H54 (cell line): Measurements from ENCODE around the gene MRAP.
"Not testable (repeated sequence)": the region's sequence is repeated elsewhere in the genome, so short reads cannot be mapped to it uniquely, and the experiment has no call there.

Source experiments
- DNase-seq: peaks from one replicate; pipeline ENCODE4 v3.0.0; 2011; ENCODE audit warnings: low spot score, mixed read lengths; ENCODE audit not compliant: insufficient read length
- FAIRE-seq: peaks from 3 replicates; lab custom pipeline; 2011; peaks lifted over from hg19 to GRCh38; lab: Jason Lieb, UNC
- POLR2A ChIP-seq: IDR thresholded peaks from 2 replicates; pipeline ENCODE4 v1.6.1; 2011; ENCODE audit warnings: low read depth, mild to moderate bottlenecking, low read length

MRAP gene

DNA sequence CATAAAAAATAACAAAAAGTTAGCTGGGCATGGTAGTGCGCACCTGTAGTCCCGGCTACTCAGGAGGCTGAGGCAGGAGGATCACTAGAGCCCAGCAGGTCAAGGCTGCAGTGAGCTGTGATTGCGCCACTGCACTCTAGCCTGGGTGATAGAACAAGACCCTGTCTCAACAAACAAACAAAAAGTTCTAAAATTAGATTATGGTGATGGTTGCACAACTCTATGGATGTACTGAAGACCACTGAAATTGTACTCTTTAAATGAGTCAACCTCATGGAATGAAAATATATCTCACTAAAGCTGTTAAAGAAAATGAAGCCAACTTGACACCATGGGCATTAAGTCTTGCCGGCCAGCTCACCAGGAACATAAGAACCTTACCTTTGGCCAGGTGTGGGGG is 9.1 kb downstream of the MRAP start:
- no peak for FAIRE-seq
- TF ChIP-seq POLR2A: no peak

DNA sequence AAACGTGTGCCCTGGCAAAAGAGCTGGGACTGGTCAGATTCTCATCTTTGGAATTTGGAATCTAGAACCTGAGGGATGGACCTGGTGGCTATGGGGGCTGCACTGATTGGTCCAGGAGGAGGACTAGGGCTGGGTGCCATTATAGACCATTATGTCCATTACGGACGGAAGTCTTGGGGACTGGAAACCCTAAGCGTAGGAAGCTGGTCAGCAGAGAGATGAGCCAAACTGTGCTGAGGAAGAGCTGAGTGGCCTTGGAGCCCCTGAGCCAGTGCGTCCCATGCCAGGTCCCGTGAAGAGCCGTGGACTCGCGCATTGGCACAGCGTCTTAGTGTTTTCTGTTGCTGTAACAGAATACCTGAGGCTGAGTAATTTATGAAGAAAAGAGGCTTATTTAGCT is 10.0 kb downstream of the MRAP start:
- TF ChIP-seq POLR2A: no peak
- DNase-seq (no peak), FAIRE-seq (no peak)

More for the DNA sequence above, 9.1 kb downstream of the MRAP start:
- no peak for DNase-seq

DNA sequence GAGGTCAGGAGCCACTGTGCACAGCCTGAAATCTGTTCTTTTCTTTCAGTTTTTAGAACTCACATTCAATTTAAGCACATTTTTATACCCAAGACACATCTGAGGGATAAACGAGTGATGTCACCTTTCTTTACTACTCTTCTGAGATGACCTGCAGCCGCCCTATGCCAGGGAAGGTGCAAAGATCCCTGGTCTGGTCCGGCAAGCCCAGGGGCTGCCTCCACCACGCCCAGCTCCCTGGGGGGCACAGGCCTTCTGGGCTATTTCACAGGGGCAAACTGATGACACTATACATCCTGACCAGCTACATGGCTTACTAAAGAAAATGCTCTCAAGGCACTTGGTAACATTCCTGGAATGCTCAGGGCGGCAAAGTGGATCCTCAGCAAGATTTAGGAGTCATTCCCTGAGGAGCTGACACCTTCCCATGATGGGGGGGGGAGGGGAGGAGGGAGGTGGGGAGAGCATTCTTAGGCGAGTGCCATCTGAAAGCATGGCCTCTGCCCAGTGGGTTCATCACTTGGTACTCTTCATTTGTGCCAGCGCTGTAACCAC is 11.3 kb downstream of the MRAP start:
- TF ChIP-seq POLR2A: no peak
- DNase-seq (no peak), FAIRE-seq (no peak)

DNA sequence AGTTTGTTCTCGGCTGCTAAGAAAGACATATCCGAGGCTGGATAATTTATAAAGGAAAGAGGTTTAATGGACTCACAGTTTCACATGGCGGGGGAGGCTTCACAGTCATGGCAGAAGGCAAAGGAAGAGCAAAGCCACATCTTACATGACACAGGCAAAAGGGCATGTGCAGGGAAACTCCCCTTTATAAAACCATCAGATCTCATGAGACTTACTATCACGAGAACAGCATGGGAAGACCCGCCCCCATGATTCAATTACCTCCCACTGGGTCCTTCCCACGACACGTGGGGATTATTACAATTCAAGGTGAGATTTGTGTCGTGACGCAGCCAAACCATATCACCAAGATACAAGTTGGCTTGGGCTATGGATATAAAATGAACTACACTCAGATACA is 12.3 kb downstream of the MRAP start:
- FAIRE-seq, DNase-seq: not testable (repeated sequence)

DNA sequence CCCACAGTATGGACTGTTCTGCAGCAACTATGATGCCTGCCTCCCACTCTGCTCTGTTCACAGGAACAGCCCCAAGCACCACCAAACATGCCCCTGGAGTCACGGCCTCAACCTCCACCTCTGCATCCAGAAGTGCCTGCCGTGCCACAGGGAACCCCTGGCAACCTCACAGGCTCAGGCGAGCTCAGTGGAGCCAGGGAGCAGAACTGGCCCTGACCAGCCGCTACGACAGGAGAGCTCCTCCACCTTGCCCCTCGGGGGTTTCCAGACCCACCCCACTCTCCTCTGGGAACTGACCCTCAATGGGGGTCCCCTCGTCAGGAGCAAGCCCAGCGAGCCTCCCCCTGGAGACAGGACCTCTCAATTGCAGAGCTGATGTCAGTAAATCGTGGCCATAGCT is 13.0 kb downstream of the MRAP start:
- TF ChIP-seq POLR2A: no peak
- FAIRE-seq: no peak
- no peak for DNase-seq

DNA sequence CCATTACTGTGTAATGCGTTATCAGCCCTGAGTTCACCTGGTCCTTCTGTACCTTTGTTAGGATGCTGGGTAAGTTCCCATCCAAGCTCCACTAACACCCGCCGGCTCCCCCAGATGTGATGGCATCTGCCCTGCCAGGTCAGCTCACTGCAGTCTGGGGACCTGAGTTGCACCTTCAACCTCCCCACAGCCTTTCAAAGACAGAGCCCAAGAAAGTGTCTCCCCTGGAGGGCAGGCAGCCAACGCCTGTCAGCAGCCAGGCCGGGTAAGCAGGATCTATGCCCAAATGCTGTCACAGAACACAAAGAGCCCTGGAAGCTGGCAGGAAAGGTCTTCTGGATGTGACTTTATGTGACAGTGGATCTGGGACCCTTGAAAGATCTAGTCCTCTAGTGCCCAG is 13.7 kb downstream of the MRAP start:
- no peak for DNase-seq
- FAIRE-seq: no peak
- TF ChIP-seq POLR2A: no peak

DNA sequence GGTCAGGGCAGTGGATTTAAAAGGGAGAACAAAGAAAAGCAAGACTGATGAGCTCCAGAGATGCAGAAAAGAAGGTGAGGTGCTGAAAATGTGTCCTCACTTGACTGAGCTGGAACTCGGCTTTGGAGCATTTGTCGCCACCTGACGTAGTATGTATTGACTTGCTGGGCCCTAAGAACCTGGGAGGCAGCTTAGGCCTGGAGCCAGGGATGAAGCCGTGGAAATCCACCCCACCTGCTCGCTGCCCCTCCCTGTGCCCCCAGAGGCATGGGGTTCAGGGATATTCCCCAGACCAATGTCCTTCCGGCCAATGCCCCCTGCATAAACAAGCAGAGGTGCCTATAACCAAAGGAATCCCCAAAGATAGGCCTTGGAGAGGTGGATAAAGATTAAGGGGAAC is 14.3 kb downstream of the MRAP start:
- no peak for TF ChIP-seq POLR2A
- FAIRE-seq (no peak), DNase-seq (no peak)

DNA sequence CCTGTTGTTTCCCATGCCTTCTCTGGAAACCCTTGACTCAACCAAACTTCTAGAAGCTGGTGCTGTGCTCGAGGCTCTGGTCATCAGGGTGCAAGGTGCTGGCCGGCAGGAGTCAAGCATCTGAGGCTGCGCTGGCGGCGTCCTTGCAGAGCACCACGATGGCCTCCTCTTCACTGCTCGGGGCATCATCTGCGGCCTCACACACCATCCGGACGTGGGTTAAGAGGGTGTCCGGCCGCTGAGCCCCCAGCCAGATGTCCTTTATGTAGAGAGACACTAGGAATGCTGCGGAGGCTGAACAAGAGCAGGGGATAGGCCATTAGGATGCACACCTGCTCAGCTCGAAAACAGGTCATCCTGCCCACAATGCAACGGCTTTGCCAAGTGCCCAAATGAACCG is 16.2 kb downstream of the MRAP start:
- DNase-seq (no peak), FAIRE-seq (no peak)
- TF ChIP-seq POLR2A: no peak

DNA sequence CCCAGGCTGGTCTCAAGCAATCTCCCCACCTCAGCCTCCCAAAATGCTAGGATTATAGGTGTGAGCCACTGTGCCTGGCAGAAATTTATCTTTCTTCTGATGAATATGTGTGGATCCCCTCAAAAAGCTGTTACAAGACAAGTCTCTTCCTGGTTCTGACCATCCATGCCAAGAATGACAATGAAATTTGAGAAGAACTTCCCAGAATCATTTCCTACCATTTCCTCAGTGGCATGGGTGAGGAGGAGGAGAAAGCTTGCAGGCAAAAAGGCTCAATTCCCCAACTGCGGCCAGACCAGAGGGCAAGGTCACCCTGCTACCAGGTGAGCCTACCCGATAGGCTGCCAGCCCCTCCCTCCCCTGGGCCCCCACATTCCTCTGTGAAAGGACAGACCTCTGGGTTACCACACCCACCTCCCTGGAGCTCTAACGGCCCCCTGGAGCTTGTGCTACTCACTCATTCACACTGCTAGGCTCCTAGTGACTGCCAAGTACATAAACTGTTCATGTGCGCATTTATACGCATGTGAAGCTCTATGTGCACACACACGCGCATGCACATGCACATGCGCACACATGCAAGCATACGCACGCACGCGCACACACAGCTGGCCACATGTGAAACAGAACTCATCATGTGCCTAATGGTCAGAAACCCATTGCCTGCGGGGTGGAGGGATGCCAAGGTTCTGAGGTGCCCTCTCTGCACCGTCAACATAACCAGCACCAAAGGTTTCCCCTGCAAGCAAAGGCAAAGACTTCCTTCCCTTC is 17.0 kb downstream of the MRAP start:
- DNase-seq (no peak), FAIRE-seq (no peak)
- TF ChIP-seq POLR2A: no peak

DNA sequence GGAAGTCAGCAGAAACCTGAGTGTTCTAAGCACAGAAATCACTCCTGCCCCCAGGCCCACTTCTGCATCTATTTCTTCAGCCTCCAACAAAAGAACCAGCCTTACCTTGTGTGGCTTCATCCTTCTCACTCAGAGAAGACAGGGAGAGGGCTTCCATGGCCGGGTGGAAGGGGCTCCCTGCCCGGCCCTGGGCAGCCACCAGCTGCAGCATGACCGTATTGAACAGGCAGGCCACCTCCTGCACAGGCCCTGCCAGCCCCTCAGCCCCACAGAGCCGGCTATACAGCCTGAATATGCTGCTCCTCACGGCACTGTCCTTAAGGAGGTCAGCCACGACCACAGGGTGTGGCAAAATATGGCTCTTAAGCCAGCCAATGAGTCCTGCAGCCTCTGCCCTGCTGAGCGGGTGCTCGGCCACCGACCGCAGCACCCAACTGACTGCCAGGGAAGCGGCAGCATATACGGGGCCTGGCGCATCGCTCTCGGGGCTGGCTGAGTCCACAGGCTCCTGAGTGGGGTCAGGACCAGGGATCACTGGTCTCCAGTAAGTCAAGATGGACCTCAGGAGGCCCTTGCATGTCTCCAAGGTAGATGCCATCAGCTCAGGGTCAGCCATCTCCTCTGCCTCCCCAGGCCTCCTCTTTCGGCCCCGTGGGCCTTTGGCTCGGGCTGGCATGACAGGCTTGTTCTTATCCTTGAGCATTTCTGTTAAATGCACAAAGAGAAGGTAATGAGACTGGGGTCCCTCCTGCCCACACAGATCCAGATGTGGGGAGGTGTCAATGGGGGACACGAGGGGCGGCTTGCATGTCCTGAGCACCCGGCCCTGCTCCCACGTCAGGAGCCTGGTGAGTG is 17.9 kb downstream of the MRAP start:
- DNase-seq: no peak
- no peak for TF ChIP-seq POLR2A
- FAIRE-seq: no peak

DNA sequence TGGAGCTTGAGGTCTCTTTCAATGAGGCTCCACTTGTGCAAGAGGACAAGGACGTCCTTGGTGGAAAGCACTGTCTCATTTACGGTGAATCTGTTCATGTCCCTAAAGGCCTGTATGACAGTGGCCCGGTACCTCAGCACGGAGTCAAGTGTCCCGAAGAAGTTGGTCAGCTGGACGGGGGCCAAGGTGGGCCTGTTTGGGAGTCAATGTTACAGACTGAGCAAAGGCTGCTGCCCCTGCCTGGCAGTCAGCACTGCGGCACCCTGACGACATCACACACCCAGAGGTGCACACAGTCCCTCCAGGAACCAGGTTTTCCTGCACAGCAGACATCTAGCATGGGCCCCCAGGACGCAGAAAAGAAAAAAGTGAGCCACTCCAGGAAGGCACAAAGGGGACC is 19.1 kb downstream of the MRAP start:
- no peak for FAIRE-seq
- TF ChIP-seq POLR2A: no peak
- DNase-seq: no peak

DNA sequence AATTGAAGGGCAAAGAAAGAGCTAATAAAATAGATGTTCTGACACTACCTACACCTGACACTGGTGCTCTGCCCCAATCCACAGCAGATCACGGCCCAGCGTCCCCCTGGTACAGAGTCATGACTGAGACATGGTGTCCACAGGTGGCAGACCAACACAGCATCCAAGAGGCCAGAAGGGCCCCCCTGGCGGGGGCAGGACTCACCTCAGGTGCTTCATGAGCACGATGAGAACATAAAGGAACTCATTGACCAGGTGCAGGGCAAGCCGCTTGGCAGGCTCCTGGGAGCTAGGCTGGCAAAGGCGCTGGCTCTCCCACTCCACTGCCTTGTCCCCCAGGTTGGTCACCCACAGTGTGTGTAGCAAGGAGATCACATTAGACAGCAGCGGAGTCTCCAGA is 20.4 kb downstream of the MRAP start:
- no peak for FAIRE-seq
- no peak for DNase-seq
- TF ChIP-seq POLR2A: no peak

DNA sequence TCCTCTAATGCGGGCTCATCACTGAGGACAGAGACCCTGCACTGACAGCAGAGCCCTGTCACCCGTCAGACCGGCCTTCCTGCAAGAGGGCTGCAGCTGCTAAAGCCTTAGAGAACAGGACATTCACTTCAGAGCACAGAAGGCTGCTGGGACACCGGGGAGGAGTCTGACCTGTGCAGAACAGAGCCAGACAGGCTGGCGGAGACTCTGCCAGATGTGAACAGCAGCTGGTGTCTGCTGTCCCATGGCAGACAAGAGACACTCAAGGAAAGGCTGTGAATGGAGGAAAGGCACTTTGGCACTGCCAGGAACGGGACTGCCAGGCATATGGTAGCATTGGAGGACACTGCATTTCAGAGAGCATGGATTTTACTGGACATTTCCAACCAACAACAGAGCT is 21.4 kb downstream of the MRAP start:
- FAIRE-seq: no peak
- no peak for DNase-seq
- no peak for TF ChIP-seq POLR2A

DNA sequence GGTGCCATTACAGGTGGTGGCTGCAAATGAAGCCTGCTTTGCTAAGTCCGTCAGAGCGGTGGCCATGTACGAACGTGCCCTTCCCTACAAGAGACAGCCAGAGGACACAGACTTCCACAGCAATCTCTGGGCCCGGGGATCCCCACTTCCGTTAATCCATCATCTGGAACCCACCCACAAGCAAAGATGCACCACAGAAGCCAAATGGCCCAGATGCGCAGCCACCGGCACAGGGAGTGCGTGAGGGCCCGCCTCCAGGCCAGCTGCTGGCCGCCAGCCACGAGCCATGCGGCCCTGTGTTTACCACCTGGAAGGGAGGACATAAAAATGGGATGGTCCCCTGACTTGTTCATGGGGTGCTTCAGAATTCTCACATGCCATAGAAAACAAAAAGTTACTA is 22.1 kb downstream of the MRAP start:
- TF ChIP-seq POLR2A: no peak
- DNase-seq: no peak
- no peak for FAIRE-seq
